HG02798 (cell line): ENCODE measurements around the gene CMTR1.
"Not testable (repeated sequence)": the region's sequence is repeated elsewhere in the genome, so short reads cannot be mapped to it uniquely, and the experiment has no call there.

Experiments
- ATAC-seq: cut with Tn5 transposase; IDR thresholded peaks from one replicate; pipeline ENCODE4 v1.9.1; 2021; ENCODE audit warnings: mild to moderate bottlenecking; ENCODE audit not compliant: unreplicated experiment, poor library complexity

CMTR1 gene

GRCh38 chr6:37432590-37432915 is 468 bp upstream of the CMTR1 start:
- peak; percentile 7 for ATAC-seq

GRCh38 chr6:37433657-37434271 is 743 bp downstream of the CMTR1 start:
- ATAC-seq: peak; percentile 15

GRCh38 chr6:37435373-37435772 is 2.4 kb downstream of the CMTR1 start:
- ATAC-seq: no peak

GRCh38 chr6:37435816-37436215 is 2.8 kb downstream of the CMTR1 start:
- no peak for ATAC-seq

- no peak for ATAC-seq
These were observed 5.9 kb downstream of the CMTR1 start for GRCh38 chr6:37438930-37439329.

- ATAC-seq: no peak
These were observed 8.6 kb downstream of the CMTR1 start for GRCh38 chr6:37441651-37442050.

GRCh38 chr6:37442416-37443215 is 9.6 kb downstream of the CMTR1 start:
- ATAC-seq: no peak

GRCh38 chr6:37443216-37443542 is 10.2 kb downstream of the CMTR1 start:
- ATAC-seq: not testable (repeated sequence)

- no peak for ATAC-seq
These were observed 17.0 kb downstream of the CMTR1 start for GRCh38 chr6:37449984-37450383.

GRCh38 chr6:37451441-37452193 is 18.6 kb downstream of the CMTR1 start:
- ATAC-seq: no peak

- ATAC-seq: no peak
These were observed 19.5 kb downstream of the CMTR1 start for GRCh38 chr6:37452522-37452921.

GRCh38 chr6:37454420-37455140 is 21.6 kb downstream of the CMTR1 start:
- no peak for ATAC-seq

- ATAC-seq: no peak
These were observed 23.1 kb downstream of the CMTR1 start for GRCh38 chr6:37456126-37456525.

- no peak for ATAC-seq
These were observed 24.0 kb downstream of the CMTR1 start for GRCh38 chr6:37456816-37457560.

- no peak for ATAC-seq
These were observed 27.2 kb downstream of the CMTR1 start for GRCh38 chr6:37459981-37460800.

- ATAC-seq: no peak
These were observed 27.8 kb downstream of the CMTR1 start for GRCh38 chr6:37460805-37461204.

GRCh38 chr6:37463110-37463509 is 30.1 kb downstream of the CMTR1 start:
- ATAC-seq: no peak

- ATAC-seq: no peak
These were observed 34.7 kb downstream of the CMTR1 start for GRCh38 chr6:37467718-37468117.

- ATAC-seq: no peak
These were observed 40.5 kb downstream of the CMTR1 start for GRCh38 chr6:37473364-37474095.
